HL-60 (cell line): ENCODE measurements around the gene CCDC183.

Source experiments
- CTCF ChIP-seq: IDR thresholded peaks from one replicate; pipeline ENCODE4 v1.5.1; 2011; ENCODE audit warnings: low read length, control low read depth, inconsistent platforms; ENCODE audit not compliant: insufficient read depth
- GABPA ChIP-seq: IDR thresholded peaks from 2 replicates; pipeline ENCODE4 v1.6.1; 2012; ENCODE audit warnings: low read depth
- POLR2AphosphoS5 ChIP-seq: IDR thresholded peaks from 2 replicates; pipeline ENCODE4 v1.6.1; 2012; ENCODE audit warnings: low read depth
- REST ChIP-seq: IDR thresholded peaks from 2 replicates; pipeline ENCODE4 v1.6.1; 2012; ENCODE audit warnings: low read depth; ENCODE audit not compliant: insufficient replicate concordance

DNA sequence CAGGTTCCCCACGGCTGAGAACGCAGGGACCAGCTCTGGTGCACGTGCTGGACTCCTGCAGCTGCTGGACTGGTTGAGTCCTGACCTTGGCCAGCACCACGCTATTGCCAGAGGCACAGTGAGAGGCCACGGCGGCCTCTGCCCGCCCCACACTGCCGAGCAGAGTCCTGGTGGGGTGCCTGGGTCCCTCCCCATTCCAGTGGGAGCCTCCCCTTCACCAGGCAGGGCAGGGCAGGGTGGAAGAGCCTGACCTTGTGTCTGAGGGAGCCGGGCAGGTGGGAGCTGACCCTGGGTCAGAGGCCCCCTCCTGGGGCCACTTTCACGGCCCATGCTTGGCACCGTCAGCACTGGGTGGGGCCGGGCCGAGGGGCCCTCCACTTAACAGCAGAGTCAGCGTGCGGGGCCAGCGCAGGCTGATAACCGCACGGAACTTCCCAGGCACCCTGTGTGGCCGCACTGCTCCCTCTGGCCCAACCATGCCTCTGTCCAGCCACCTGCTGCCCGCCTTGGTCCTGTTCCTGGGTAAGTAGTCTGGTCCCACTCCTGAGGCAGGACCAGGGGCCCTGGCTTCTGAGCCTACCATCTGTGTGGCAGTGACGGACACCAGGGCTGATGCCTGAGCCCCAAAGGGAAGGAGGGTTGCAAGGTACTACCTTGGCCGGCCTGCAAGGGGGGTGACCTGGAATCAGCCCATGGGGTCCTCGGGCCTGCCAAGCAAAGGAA lies 56.0 kb downstream of the CCDC183 start, which contains the start of gene MAMDC4:
- TF ChIP-seq CTCF: no peak
- TF ChIP-seq REST: no peak
- TF ChIP-seq POLR2AphosphoS5: no peak
- TF ChIP-seq GABPA: no peak
